HS-27A (cell line): Measurements from ENCODE around the gene ZNF862.

Experiments
- DNase-seq: peaks from one replicate; pipeline ENCODE4 v3.0.0-alpha.2; 2012; ENCODE audit warnings: low read depth, missing footprints

ZNF862 gene

GRCh38 chr7:149866139-149866778, 28.1 kb downstream of the ZNF862 start:
- DNase-seq = no peak

DNA sequence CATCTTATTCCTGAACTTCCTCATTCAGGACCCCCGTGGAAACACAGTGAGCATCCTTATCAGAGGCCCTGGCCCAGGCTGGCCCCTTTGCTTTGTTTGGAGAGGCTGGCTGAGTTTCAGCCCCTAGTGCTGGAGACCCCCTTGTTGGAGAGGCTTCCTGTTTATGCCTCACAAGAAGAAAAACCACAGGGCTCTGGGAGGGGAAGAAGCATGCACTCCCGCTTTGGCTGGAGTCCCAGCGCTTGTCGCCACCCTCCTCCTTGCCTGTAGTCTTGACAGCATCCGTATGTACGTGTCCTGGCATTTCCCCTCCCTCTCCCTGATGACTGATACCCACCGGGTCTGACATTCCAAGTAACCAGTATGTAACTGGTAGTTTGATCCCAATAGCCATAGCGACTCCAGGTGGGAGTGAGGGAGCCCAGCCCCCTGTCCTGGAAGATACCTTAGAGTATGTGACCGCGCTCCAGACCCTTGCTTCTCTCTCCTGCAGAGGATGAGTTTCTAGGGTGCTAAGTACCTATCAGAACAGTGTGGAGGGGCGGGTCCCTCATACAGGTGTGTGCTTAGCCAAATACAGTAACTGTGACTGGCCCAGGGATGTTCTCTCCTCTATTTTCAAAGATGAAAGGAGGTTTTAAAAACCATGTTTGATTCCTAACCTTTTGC, 28.7 kb downstream of the ZNF862 start:
- no peak for DNase-seq

DNA sequence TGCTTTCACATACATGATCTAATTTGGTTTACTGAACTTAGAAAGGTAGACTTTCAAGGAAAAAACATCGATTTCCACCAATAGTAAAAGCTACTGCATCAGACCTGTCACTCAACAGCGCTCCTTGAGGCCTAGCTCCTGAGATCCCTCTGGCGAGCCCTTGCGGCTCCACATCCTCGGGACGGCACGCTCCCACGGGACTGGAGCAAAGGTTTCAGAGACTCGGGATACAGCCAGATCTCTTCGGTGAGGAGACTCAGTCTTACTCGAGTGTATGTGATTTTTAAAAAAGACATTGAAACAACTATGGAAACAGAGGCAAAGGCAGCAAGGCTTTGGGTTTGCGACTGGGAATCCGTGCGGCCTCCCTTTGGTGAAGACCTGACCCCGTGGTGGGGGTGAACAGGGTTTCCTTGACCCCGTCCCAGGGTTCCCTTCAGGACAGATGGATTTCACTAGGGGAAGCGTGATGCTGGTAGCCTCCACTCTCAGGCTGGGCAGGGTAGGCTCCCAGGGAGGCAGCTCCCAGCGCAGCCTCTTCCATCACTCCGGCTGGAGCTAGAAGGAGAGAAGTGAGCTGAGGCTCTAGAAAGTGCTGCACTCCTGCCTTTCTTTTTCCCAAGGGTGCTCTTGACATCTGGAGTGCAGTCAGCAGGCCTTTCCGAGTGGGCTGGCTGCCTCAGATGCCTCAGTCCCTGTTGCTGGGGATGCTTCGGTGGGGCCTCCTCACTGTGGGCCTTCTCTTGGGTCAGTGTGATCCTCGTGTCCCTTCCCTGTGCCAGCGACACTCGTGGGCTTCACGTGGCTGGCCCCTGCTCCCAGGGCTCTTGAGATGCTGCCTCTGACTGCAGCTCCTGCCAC, 29.8 kb downstream of the ZNF862 start:
- no peak for DNase-seq

- no peak for DNase-seq
Observed at GRCh38 chr7:149868623-149869290, 30.6 kb downstream of the ZNF862 start.

GRCh38 chr7:149869291-149869650, 31.1 kb downstream of the ZNF862 start:
- no peak for DNase-seq

DNA sequence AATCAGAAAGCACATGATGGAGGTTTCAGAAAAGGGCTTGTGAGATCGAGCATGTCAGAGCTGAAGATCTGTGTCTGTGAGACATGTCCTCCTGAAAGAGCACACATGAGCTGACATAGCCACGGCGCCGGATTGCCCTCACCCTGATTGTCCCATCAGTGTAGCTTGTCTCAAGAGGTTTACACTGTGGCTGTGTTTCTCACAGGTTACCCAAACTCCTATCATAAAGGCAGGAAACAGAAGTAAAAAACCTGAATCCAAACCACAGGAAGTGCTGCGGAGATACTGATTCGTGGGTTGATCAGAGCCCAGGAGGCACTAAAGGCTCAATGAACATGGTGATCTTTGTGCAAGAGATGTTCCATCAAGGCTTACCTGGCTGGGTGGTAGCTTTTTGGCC, 31.7 kb downstream of the ZNF862 start:
- DNase-seq = no peak

- no peak for DNase-seq
Observed at GRCh38 chr7:149870274-149870673, 32.1 kb downstream of the ZNF862 start.

DNA sequence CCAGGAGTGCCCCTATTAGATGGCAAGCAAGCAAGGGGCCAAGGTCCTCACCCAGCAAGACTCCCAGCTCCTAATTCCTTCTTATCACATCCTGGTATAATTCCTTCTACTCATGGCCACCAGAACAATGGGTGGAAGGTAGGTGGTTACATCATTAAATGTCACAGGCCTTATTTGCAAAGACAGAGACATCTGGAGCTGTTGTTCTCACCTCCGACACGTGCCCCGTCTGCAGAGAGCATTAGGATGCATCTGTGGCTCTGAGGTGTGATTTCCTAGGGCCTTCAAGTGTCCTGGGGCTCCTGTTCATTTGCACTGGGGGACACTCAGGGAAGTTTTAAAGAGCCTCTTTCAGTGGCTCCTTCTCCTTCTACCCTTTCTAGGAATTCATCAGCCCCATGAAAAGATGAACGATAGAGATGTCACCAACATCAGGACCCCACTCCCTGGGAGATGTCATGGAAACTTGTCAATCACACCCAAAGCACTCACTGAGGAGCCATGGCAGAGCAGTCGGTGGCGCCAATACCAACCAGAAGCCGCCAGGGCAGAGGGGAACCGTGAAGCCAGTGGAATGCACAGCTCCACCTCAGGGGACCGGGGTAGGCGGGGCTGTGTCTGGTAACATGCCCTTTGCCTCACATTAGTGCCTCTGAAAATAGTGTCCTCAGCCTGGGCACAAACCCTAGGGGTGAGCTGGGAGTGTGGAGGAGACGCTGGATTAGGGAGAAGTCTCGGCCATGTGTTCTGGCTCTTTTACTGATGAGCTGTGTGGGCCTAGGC, 32.7 kb downstream of the ZNF862 start:
- DNase-seq = no peak

- no peak for DNase-seq
Observed at GRCh38 chr7:149871576-149871975, 33.4 kb downstream of the ZNF862 start.

- peak; percentile 27 for DNase-seq
Observed at GRCh38 chr7:149872419-149873073, 34.4 kb downstream of the ZNF862 start.

GRCh38 chr7:149873074-149873969, 35.1 kb downstream of the ZNF862 start, which contains the start of gene ATP6V0E2:
ATP6V0E2 (plus strand) TSS chr7:149873969; CDS start chr7:149874066, 97 bp downstream.
- peak; percentile 47 for DNase-seq

- no peak for DNase-seq
Observed at GRCh38 chr7:149873970-149874643, 35.9 kb downstream of the ZNF862 start.

DNA sequence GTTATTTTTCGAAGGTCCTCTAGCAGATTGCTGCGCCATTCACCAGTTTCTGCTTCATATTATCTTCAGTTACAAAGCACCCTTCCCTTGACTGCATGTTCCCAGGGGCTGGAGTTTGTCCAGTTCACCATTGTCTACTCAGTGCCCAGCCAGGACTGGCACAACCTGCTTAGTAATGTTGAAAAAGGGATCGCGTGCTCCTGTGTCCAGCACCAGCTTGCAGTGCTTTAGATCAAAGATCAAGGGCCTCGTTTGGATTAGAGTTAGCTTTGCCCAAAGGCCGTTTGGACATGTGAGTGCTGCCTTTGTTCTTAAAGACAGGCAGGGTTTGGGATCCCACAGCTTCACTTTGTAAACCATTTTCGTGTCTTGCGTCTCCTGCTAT, 36.5 kb downstream of the ZNF862 start:
- no peak for DNase-seq

DNA sequence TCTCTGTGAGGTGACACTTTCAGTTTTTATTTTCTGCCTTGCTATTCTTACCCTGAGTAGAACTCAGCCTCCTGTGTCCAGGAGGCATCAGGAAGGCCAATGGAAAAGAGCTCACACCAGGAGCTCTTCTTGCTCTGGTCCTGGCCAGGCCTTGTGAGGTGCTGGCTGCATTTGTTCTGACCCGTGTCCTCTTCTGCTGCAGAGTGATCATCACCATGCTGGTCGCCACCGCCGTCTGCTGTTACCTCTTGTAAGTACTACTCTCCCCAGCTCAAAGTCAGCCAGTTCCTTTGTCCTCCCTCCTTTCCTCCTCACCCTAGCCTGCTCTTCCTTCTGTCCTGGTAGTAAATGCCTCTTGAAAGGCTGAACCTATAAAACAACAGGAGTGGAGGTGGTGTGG, 37.2 kb downstream of the ZNF862 start:
- no peak for DNase-seq

DNA sequence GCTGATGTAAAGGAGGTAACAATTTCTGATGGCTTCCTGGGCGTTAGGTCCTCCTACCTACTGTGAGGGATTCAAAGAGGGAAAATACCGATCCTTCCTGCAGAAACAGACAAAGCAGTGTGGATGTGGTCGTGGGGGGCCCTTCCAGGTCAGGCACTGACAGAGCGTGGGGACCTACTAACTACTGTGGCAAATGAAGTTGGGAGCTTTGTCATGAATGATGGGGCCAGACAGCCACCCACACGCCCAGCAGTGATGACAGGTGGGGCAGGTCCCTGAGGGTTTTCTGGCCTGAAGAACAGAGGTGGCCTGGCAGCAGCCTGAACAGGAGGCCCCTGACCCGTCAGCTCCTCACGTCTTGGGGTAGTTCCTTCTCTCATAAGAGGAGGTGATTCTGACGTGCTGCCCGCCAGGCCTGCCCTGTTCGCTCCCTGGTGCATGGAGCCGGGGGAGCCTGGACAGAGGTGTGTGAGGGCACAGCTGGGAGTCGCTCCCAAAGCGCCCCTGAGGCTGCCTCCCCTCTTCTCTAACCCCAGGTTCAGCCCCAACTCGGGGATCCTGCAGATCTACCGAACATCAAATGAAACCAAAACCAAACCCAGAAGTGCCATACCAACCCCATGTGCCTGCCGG, 39.8 kb downstream of the ZNF862 start:
- no peak for DNase-seq

DNA sequence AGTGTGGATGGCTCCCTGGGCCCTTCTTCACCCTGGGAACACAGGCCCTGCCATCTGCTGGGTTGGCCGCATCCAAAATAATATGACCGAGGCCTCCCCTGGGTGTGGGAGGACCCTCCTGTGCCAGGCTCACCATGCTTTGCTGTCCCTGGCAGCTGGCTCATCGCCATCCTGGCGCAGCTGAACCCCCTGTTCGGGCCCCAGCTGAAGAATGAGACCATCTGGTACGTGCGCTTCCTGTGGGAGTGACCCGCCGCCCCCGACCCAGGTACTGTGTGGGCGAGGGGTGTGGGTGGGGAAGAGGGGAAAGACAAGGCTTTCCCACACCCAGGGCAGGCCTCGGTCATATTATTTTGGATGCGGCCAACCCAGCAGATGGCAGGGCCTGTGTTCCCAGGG, 40.3 kb downstream of the ZNF862 start:
- DNase-seq = no peak

- DNase-seq = no peak
Observed at GRCh38 chr7:149879271-149879743, 41.1 kb downstream of the ZNF862 start.

GRCh38 chr7:149879766-149880637, 41.8 kb downstream of the ZNF862 start:
- no peak for DNase-seq
